Fibroblast of lung (primary cell): ENCODE measurements around the gene HCFC1R1.

ENCODE experiments used
- EZH2 ChIP-seq: IDR thresholded peaks from 2 replicates; pipeline ENCODE4 v1.5.1; 2012; ENCODE audit warnings: low read length, control low read depth, mild to moderate bottlenecking; ENCODE audit errors: missing control alignments
- TF ChIP-seq, protein P1 (sequence below), 2 donors: IDR thresholded peaks in 1 of 2; conservative IDR thresholded peaks in 1 of 2; 1 replicate in 1 of 2; 2 replicates in 1 of 2; pipeline ENCODE4 v1.5.1; 2011 to 2012; ENCODE audit warnings: low read length in 2 of 2, control low read depth in 1 of 2, inconsistent platforms in 1 of 2, low read depth in 1 of 2, mild to moderate bottlenecking in 1 of 2

DNA sequence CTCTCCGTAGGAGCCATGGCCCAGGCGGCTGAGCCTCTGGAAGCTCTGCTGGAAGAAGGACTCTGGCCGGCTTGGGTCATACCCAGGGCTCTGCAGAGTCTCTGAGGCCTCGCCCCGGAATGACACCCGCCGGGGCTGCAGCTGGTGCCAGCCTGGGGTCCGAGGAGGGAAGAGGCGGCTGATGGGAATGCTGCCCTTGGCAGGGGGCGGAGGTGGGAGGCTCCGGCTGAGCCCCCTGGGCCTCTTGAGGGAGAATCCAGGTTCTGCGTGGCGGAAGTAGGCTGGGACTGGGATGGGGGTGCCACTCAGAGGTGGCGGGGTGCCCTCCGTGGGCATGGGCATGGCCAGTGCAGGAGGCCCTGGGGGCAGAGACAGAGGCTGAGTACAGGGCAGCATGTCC lies 47.1 kb downstream of the HCFC1R1 start:
- TF ChIP-seq, protein P1, sequence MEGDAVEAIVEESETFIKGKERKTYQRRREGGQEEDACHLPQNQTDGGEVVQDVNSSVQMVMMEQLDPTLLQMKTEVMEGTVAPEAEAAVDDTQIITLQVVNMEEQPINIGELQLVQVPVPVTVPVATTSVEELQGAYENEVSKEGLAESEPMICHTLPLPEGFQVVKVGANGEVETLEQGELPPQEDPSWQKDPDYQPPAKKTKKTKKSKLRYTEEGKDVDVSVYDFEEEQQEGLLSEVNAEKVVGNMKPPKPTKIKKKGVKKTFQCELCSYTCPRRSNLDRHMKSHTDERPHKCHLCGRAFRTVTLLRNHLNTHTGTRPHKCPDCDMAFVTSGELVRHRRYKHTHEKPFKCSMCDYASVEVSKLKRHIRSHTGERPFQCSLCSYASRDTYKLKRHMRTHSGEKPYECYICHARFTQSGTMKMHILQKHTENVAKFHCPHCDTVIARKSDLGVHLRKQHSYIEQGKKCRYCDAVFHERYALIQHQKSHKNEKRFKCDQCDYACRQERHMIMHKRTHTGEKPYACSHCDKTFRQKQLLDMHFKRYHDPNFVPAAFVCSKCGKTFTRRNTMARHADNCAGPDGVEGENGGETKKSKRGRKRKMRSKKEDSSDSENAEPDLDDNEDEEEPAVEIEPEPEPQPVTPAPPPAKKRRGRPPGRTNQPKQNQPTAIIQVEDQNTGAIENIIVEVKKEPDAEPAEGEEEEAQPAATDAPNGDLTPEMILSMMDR (conservative IDR thresholded peaks at IDR 0.05 in 1 of 2, IDR thresholded peaks at IDR 0.05 in 1 of 2; ENCODE audit: low read depth in 1 of 2, low read length in 2 of 2): no peak
- no peak for TF ChIP-seq EZH2
